HPDE6-E6E7 (cell line): ENCODE data around the gene KRT83.
"Not testable (repeated sequence)": the region's sequence is repeated elsewhere in the genome, so short reads cannot be mapped to it uniquely, and the experiment has no call there.

ENCODE experiments used
- DNase-seq: peaks from one replicate; pipeline ENCODE4 v3.0.0; 2011; ENCODE audit warnings: missing footprints; ENCODE audit errors: extremely low spot score

Gene KRT83

DNA sequence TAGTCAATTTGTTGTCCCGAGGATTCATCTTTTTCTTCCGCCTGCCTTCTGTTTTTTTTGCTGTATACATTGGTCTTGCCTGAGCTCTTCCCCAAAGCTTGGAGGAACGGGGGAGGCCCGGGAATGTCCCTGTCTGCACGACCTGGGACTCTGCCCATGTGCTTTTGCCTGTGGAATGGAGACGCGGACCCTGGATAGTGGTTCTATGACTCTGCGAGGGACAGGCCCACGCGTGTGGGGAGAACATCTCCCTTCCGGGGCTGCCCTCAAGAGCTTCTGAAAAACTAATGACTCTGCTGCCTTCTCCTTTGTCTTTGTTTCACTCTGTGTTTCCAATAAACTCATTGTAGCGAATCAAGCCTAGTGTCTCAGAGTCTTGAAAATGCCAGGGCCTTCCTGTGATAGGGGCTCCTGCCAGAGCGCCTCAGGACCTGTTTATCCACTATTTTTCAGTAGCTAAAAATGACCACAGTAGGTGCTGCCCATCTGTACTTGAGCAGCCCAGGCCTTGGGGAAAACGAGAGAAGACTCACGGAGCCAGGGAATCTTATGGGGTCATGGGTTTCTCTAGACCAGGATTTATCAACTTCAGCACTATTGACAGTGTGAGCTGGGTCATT lies 12.3 kb downstream of the KRT83 start:
- DNase-seq = no peak

GRCh38 chr12:52307836-52308805 lies 13.1 kb downstream of the KRT83 start:
- peak; percentile 45 for DNase-seq

- no peak for DNase-seq
Measured at GRCh38 chr12:52306731-52307130, 14.5 kb downstream of the KRT83 start.

DNA sequence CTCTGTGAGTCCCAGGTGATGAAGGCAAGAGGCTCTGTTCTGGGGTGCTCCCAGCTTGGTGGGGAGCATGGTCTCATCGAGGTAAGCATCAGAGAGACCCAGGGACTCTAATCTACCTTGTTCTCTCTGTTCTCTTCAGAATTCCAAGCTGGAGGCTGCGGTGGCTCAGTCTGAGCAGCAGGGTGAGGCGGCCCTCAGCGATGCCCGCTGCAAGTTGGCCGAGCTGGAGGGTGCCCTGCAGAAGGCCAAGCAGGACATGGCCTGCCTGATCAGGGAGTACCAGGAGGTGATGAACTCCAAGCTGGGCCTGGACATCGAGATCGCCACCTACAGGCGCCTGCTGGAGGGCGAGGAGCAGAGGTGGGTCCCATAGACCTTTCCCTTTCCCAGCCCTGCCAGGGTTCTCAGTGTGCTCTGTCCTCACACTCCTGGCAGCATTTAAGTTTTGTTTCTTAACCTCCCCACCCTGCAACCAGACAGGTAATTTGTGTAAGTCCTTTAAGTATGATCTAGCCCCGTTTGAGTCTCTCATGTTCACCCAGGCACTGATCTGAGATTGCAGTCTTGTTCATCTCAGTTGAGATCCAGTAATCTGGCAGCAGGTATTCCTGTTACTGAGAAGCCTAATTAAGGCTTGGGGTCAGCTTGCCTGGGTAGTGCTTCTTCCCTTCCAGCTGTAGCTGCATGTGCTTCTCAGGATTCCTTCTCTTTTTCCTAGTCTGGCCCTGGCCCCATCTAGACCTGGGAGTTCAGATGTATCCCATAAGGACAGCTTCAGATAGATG lies 15.1 kb downstream of the KRT83 start:
- no peak for DNase-seq

DNA sequence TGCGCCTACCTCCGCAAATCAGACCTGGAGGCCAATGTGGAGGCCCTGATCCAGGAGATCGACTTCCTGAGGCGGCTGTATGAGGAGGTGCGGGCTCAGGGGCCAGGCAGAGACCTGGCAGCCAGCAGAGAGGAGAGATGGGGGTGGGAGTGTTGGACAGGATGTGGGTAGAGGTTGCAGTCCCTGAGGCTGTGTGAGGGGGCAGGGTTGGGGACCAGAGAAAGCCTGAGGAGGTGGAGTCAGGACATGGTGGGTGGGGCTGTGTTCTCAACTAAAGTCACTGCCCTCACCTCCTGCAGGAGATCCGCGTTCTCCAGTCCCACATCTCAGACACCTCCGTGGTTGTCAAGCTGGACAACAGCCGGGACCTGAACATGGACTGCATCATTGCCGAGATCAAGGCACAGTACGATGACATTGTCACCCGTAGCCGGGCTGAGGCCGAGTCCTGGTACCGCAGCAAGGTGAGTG lies 16.2 kb downstream of the KRT83 start:
- not testable (repeated sequence) for DNase-seq

DNA sequence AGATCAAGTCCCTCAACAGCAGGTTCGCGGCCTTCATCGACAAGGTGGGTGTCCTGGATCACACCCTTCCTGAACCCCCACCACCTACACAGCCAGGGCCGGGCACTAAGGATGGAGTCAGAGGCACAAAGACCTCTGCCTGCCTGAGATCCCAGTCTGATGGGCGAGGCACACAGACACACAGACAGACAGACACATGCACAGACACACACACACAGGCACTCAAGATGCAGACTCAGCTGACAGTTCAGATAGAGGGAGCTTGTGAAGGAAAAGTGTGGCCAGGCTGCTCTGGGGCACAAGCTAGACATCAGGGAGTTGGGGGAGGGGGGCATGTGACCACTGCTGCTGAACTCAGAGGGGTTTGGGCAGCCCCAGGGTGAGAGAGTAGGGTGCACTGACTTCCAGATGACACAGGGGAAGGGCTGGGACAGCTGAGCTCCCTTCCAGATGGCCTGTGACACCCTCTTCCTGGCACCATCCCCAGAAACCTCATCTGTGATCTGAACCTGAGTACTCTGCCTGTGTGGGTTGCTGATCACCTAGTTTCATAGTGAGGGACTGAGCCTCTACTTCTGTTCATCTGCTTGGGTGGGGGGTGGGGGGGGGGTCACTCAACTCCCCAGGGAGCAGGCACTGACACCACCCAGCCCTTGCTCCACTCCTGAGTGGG lies 18.8 kb downstream of the KRT83 start:
- DNase-seq = not testable (repeated sequence)

DNA sequence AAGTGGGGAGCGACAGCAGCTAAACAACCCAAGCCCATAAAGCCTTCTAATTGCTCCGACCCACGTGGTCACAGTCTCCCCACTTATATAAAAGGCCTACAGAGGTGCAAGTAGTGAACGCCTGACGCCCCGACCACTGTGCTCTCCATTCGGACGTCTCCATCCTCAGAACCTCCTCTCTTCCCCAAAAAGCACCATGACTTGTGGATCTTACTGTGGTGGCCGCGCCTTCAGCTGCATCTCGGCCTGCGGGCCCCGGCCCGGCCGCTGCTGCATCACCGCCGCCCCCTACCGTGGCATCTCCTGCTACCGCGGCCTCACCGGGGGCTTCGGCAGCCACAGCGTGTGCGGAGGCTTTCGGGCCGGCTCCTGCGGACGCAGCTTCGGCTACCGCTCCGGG lies 19.5 kb downstream of the KRT83 start:
- DNase-seq = not testable (repeated sequence)

- DNase-seq = no peak
Measured at GRCh38 chr12:52300796-52301691, 20.2 kb downstream of the KRT83 start.

DNA sequence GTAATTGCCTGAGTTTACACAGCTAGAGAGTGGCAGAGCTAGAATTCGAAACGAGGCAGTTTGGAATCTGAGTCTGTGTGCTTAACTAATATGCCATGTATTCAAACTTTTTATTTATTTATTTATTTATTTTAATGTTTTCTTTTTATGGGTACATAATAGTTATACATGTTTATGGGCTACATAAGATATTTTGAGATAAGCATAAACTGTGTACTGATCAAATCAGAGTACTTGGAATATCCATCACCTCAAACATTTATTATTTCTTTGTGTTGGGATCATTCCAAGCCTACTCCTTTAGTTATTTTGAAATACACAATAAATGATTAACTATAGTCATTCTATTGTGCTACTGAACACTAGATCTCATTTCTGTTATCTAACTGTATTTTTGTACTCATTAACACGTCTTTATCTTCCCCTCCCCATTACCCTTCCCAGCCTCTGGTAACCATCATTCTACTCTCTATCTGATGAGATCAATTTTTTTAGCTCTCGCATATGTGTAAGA lies 22.5 kb downstream of the KRT83 start:
- no peak for DNase-seq

DNA sequence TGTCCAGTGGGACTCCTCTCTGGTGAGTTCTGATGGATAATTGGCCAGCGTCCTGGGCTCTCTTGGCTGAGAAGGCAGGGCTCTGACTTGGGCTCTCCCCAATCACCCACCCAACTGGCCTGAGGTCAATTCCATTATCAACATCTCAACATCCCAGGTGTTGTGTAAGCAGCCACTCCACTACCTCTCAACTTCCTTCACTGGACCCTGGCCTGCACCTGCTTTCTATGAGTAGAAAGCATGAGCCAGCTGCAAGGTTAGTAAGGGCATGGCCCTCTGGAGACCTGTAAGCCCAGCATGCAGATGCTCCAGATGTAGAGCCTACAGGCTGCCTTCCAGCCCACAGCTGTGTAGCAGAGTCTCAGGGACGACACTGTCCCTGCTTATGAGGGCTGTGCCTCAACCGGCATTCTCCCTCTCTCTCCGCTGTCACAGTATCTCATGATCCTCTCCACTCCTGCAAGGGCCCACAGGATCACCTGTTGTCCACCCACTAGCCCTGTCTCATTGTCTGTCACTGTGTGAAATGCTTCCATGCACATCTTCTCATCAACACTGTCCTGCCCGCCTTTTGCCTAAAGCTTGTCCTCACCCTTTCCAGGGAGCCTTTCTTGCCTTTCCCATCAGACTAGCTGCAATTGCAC lies 24.5 kb downstream of the KRT83 start:
- DNase-seq = no peak

- DNase-seq = no peak
Measured at GRCh38 chr12:52295663-52296062, 25.5 kb downstream of the KRT83 start.

DNA sequence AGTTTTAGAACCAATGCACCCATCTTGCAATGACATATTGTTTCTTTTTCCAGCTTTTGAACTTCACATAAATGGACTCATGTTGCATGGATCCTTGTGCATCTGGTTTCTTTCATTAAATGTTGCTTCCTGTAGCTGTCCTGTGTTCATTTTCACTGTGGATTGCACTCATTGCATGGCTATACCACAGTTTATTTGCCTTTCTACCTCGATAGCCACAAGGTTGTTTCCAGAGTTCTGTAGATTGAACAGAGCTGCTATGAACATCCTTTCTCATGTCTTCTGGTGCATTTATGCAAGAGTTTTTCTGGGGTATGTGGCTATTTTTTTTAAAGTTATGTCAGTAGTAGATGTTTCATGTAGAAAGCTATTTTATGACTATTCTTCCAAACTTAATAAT lies 26.4 kb downstream of the KRT83 start:
- no peak for DNase-seq

- no peak for DNase-seq
Measured at GRCh38 chr12:52293926-52294325, 27.3 kb downstream of the KRT83 start.

DNA sequence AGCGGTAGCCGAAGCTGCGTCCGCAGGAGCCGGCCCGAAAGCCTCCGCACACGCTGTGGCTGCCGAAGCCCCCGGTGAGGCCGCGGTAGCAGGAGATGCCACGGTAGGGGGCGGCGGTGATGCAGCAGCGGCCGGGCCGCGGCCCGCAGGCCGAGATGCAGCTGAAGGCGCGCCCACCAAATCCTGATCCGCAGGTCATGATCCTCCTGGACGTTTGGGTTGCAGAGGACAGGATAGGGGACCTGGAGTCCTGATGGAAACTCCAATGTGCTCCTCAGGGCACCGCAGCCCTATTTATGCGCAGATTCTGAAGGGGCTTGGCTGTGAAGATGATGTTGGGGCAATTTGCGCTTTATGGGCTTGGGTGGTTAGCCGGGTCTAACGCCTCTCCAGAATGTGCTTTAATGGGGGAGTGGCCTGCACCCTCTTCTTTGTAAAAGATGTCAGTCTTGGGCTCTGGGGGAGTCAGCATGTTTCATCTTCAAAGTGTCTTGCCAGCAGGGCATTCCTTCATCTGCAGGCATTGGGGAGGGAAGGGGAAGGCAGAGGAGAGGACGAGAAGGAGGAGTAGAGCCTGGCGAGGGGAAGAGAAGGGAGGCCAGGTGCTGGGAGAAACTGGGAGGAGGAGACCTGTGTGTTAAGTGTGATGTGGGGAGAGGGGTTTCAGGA lies 29.8 kb downstream of the KRT83 start, which contains the start of gene KRT81:
Gene KRT81 (minus strand): TSS at position 268 of the 669 bp plus-strand sequence. CDS start 69 bp downstream, at position 199.
- no peak for DNase-seq

- not testable (repeated sequence) for DNase-seq
Measured at GRCh38 chr12:52290483-52291134, 30.6 kb downstream of the KRT83 start.

GRCh38 chr12:52287816-52288805 lies 33.1 kb downstream of the KRT83 start:
- DNase-seq = not testable (repeated sequence)
